Measurements from ENCODE around the gene LDB1. TPM values are rescaled to one million over a fixed set of nuclear protein-coding genes. Genes with fewer than 3 reads are reported as not detected.

Gene LDB1
- total RNA-seq, 2 experiments from 2014 or later: 50.8 to 60.9 TPM

- CTCF ChIA-PET (ENCODE audit: unreplicated experiment): no interaction called here
- peaks cover 45% of the 10 kb centered on the region for H3K4me1 ChIP-seq (ENCODE audit: insufficient read depth, low read length, poor library complexity, severe bottlenecking)
- BruUV-seq (replicated peaks): no TSS peak
- TF ChIP-seq EZH2phosphoT487 (IDR thresholded peaks at IDR 0.05; ENCODE audit: borderline replicate concordance, low read depth, low read length) (no peak), CTCF (conservative IDR thresholded peaks at IDR 0.05; ENCODE audit: low read length) (peak; percentile 65)
- H3K4me2 ChIP-seq (ENCODE audit: low read length): peak overlapping the region; percentile 79; the same call in 1 of the 2 replicates
- intact Hi-C loops (cut with micrococcal nuclease; ENCODE audit: unreplicated experiment): loop anchor here (10.0 kb wide), 1 partner anchor 602 kb away; the partner anchor contains the start of genes ARL3 and SFXN2
- no peak overlapping the region for H3K4me3 ChIP-seq (ENCODE audit: low read depth, low read length, poor library complexity, severe bottlenecking)
- H3K27ac ChIP-seq (ENCODE audit: low read depth, low read length, poor library complexity, severe bottlenecking): no peak overlapping the region
- peaks cover 52% of the 10 kb centered on the region for H3K79me2 ChIP-seq (ENCODE audit: insufficient read depth, low read depth, low read length)
- POLR2A ChIA-PET: interaction anchor here (0.6 kb wide), 1 partner anchor 29 kb away, joined by 3 read pairs; no protein-coding TSS in a partner anchor
- H2AFZ ChIP-seq (ENCODE audit: low read length): no peak overlapping the region
- peaks cover 20% of the 10 kb centered on the region for H4K20me1 ChIP-seq (ENCODE audit: insufficient read depth, low read length)
- no peak for DNase-seq (ENCODE audit: low spot score)
- H3K9me2 ChIP-seq (ENCODE audit: insufficient read depth, low read length): no peaks in the 10 kb centered on the region
- H3K36me3 ChIP-seq (ENCODE audit: insufficient read depth, low read length): peaks cover 46% of the 10 kb centered on the region
- no peaks in the 10 kb centered on the region for H3K9me3 ChIP-seq (ENCODE audit: low read length)
These were observed 7.9 kb downstream of the LDB1 start for GRCh38 chr10:102112210-102112817.

GRCh38 chr10:102111276-102111675 is 8.9 kb downstream of the LDB1 start:
- H3K9me2 ChIP-seq (ENCODE audit: insufficient read depth, low read length): no peaks in the 10 kb centered on the region
- BruUV-seq (replicated peaks): no TSS peak
- intact Hi-C loops (cut with micrococcal nuclease; ENCODE audit: unreplicated experiment): loop anchor here (10.0 kb wide), 1 partner anchor 604 kb away; the partner anchor contains the start of genes ARL3 and SFXN2
- peaks cover 42% of the 10 kb centered on the region for H3K79me2 ChIP-seq (ENCODE audit: insufficient read depth, low read depth, low read length)
- H2AFZ ChIP-seq (ENCODE audit: low read length): no peak overlapping the region
- ChIA-PET CTCF (ENCODE audit: unreplicated experiment) (no interaction called here), POLR2A (no interaction called here)
- no peak overlapping the region for H3K27ac ChIP-seq (ENCODE audit: low read depth, low read length, poor library complexity, severe bottlenecking)
- no peak overlapping the region for H3K4me3 ChIP-seq (ENCODE audit: low read depth, low read length, poor library complexity, severe bottlenecking)
- no peak for DNase-seq (ENCODE audit: low spot score)
- H4K20me1 ChIP-seq (ENCODE audit: insufficient read depth, low read length): peaks cover 20% of the 10 kb centered on the region
- no peaks in the 10 kb centered on the region for H3K9me3 ChIP-seq (ENCODE audit: low read length)
- H3K4me2 ChIP-seq (ENCODE audit: low read length): no peak overlapping the region
- H3K36me3 ChIP-seq (ENCODE audit: insufficient read depth, low read length): peaks cover 55% of the 10 kb centered on the region
- TF ChIP-seq EZH2phosphoT487 (IDR thresholded peaks at IDR 0.05; ENCODE audit: borderline replicate concordance, low read depth, low read length) (no peak), CTCF (conservative IDR thresholded peaks at IDR 0.05; ENCODE audit: low read length) (no peak)
- H3K4me1 ChIP-seq (ENCODE audit: insufficient read depth, low read length, poor library complexity, severe bottlenecking): peaks cover 34% of the 10 kb centered on the region

All from OCI-LY7 (cell line).